Measurements from ENCODE around the gene PARD6B. TPM values are rescaled to one million over a fixed set of nuclear protein-coding genes. Genes with fewer than 3 reads are reported as not detected.

Gene PARD6B, protein sequence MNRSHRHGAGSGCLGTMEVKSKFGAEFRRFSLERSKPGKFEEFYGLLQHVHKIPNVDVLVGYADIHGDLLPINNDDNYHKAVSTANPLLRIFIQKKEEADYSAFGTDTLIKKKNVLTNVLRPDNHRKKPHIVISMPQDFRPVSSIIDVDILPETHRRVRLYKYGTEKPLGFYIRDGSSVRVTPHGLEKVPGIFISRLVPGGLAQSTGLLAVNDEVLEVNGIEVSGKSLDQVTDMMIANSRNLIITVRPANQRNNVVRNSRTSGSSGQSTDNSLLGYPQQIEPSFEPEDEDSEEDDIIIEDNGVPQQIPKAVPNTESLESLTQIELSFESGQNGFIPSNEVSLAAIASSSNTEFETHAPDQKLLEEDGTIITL
- total RNA-seq, result 1 to 10 TPM; 1.2 to 2.6 TPM
- polyA plus RNA-seq, result 1 to 10 TPM in 1 of 2 donors, under 1 TPM in 1; 0.92 to 2.1 TPM
- long read RNA-seq, donor 1, full-length matches to known transcripts, result 1 of 2 reads
- long read RNA-seq, donor 1, partial matches to known transcripts, result 1 of 2 reads
- long read RNA-seq, donor 1, other reads (novel, unspliced or antisense), result 0 of 2 reads
- long read RNA-seq, donor 2, full-length matches to known transcripts, result 1 of 1 reads
- long read RNA-seq, donor 2, partial matches to known transcripts, result 0 of 1 reads
- long read RNA-seq, donor 2, other reads (novel, unspliced or antisense), result 0 of 1 reads

DNA sequence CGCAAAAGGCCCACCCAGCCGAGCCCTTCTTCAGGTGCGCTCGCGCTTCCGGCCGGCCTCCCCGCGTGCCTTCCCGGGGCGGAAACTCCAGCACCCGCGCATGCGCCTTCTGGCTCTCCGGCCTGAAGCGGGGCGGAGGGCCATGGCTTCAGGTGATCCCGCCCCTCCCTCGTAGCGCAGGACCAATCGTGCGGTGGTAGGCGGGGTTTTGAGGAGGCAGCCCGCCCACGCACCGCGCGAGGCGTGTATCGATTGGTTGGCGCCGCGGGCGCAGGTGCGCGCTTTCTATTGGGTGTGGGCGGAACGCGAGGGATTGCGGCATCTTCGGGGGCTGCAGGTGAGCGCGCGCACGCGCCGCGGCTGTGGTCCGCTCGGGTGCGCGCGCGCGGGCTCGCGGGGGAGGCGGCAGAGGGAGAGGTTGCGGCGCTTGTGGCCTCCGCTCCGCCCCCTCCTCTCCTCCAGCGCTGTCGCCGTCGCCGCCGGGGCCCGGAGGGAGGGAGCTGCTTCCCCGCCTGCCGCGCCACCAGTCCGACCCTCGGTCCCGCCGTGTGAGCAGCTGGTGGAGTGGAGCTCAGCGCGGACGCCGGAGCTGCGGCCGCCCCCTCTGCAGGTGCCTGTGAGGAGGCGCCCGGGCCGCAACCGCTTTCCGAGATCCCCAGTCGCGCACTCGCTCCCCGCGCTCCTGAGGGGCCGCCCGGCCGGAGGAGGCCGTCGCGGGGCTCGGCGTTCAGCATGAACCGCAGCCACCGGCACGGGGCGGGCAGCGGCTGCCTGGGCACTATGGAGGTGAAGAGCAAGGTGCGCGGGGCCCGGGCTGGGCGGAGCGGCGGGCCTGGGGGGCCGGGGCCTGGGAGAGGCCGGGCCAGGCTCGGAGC lies at the start of gene PARD6B:
Gene PARD6B, plus strand, starts transcription at position 526 of the 875 bp plus-strand sequence. Its CDS starts 207 bp downstream, at position 733.
- DNase-seq (peak; percentile 96 to 97), ATAC-seq (ENCODE audit: low FRiP score) (peak; percentile 95)
- H3K9me3 ChIP-seq (ENCODE audit: control insufficient read depth, low read length), result no peaks in the 10 kb centered on the region
- H3K4me3 ChIP-seq (ENCODE audit: low read length in 2 of 2), result peak within 1 kb of the TSS; percentile 64 to 73
- 1% methylated on average over 97 to 114 of the region's 114 CpGs for WGBS, 2 donors
- H3K4me1 ChIP-seq (ENCODE audit: control insufficient read depth in 1 of 2, insufficient read depth in 2 of 2, low read length in 2 of 2), result no peaks in the 10 kb centered on the region
- peak within 1 kb of the TSS in 1 of 2 donors; percentile 58 for H3K27ac ChIP-seq (ENCODE audit: low read depth in 1 of 2, low read length in 2 of 2)
- no peaks in the 10 kb centered on the region for H3K27me3 ChIP-seq (ENCODE audit: control insufficient read depth in 1 of 2, insufficient read depth in 2 of 2, low read length in 1 of 2)
- H3K36me3 ChIP-seq (ENCODE audit: control insufficient read depth in 1 of 2, insufficient read depth in 2 of 2, low read length in 1 of 2), result no peaks in the 10 kb centered on the region
- intact Hi-C loops (cut with DNase I), result loop anchor here in 1 of 2 donors (5.0 kb wide), 1 partner anchor 84 kb away; no protein-coding TSS in a partner anchor

DNA sequence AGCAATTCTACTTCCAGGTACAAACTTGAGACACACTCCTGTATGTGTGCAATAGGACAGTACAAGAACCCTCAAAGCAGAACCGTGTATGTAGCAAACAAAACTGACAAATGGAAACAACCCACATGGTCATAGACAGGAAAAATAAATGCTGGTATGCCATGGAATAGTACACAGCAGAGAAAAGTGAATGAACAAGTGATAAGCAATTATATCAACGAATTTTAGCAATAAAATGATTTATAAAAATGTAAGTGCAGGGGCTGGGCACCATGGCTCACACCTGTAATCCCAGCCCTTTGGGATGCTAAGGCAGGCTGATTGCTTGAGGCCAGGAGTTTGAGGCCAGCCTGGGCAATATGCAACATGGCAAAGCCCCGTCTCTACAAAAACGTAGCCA lies 49.3 kb upstream of the PARD6B start:
- Histone ChIP-seq H3K4me3 (ENCODE audit: low read length in 2 of 2) (no peak overlapping the region), H3K27ac (ENCODE audit: low read depth in 1 of 2, low read length in 2 of 2) (no peak overlapping the region), H3K27me3 (ENCODE audit: control insufficient read depth in 1 of 2, insufficient read depth in 2 of 2, low read length in 1 of 2) (no peaks in the 10 kb centered on the region), H3K9me3 (ENCODE audit: control insufficient read depth, low read length) (no peaks in the 10 kb centered on the region), H3K36me3 (ENCODE audit: control insufficient read depth in 1 of 2, insufficient read depth in 2 of 2, low read length in 1 of 2) (no peaks in the 10 kb centered on the region), H3K4me1 (ENCODE audit: control insufficient read depth in 1 of 2, insufficient read depth in 2 of 2, low read length in 2 of 2) (no peaks in the 10 kb centered on the region)
- 80 to 88% methylated on average over 4 of the region's 4 CpGs for WGBS, 2 donors
- intact Hi-C loops (cut with DNase I), result no loop called here
- ATAC-seq (ENCODE audit: low FRiP score), result no peak
- no peak for DNase-seq

- Histone ChIP-seq H3K4me1 (ENCODE audit: control insufficient read depth in 1 of 2, insufficient read depth in 2 of 2, low read length in 2 of 2) (no peaks in the 10 kb centered on the region), H3K9me3 (ENCODE audit: control insufficient read depth, low read length) (no peaks in the 10 kb centered on the region), H3K27ac (ENCODE audit: low read depth in 1 of 2, low read length in 2 of 2) (no peak overlapping the region), H3K36me3 (ENCODE audit: control insufficient read depth in 1 of 2, insufficient read depth in 2 of 2, low read length in 1 of 2) (no peaks in the 10 kb centered on the region), H3K27me3 (ENCODE audit: control insufficient read depth in 1 of 2, insufficient read depth in 2 of 2, low read length in 1 of 2) (no peaks in the 10 kb centered on the region), H3K4me3 (ENCODE audit: low read length in 2 of 2) (no peak overlapping the region)
- intact Hi-C loops (cut with DNase I), result no loop called here
- ATAC-seq (ENCODE audit: low FRiP score) (no peak), DNase-seq (no peak)
- WGBS, 2 donors, result 77 to 81% methylated on average over 8 of the region's 8 CpGs
These were observed 48.3 kb upstream of the PARD6B start for GRCh38 chr20:50682947-50683530.

DNA sequence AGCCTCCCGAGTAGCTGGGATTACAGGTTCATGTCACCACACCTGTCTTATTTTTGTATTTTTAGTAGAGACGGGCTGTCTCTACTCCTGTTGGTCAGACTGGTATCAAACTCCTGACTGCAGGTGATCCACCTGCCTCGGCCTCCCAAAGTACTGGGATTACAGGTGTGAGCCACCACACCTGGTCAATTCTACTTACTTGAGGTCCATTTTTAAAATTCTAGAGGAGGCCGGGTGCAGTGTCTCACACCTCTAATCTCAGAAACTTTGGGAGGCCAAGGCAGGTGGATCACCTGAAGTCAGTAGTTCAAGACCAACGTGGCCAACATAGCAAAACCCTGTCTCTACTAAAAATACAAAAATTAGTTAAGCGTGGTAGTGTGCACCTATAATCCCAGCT lies 47.8 kb upstream of the PARD6B start:
- no peaks in the 10 kb centered on the region for H3K4me1 ChIP-seq (ENCODE audit: control insufficient read depth in 1 of 2, insufficient read depth in 2 of 2, low read length in 2 of 2)
- DNase-seq (no peak), ATAC-seq (ENCODE audit: low FRiP score) (no peak)
- H3K9me3 ChIP-seq (ENCODE audit: control insufficient read depth, low read length), result no peaks in the 10 kb centered on the region
- intact Hi-C loops (cut with DNase I), result no loop called here
- H3K4me3 ChIP-seq (ENCODE audit: low read length in 2 of 2), result no peak overlapping the region
- H3K27ac ChIP-seq (ENCODE audit: low read depth in 1 of 2, low read length in 2 of 2), result no peak overlapping the region
- no peaks in the 10 kb centered on the region for H3K36me3 ChIP-seq (ENCODE audit: control insufficient read depth in 1 of 2, insufficient read depth in 2 of 2, low read length in 1 of 2)
- 93 to 94% methylated on average over 6 of the region's 6 CpGs for WGBS, 2 donors
- no peaks in the 10 kb centered on the region for H3K27me3 ChIP-seq (ENCODE audit: control insufficient read depth in 1 of 2, insufficient read depth in 2 of 2, low read length in 1 of 2)

DNA sequence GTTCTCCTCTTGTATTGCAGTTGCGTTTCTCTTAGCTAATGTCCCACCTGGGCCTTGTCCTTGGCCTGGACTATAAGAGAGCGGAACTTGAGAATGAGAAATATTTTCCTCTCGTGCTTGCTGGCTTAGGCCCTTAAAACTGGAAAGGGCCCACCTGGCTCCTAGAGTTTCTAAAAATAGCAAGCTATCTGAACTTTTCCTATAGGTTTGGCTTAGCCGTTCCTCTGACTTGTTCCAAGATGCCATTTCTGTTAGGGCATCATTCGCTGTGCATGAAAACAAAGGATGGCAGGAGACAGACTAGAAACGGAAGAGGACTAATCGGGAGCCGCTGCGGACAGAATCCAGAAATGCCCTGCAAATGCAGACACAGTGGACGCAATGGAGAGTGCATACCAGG lies 44.6 kb upstream of the PARD6B start:
- H3K27me3 ChIP-seq (ENCODE audit: control insufficient read depth in 1 of 2, insufficient read depth in 2 of 2, low read length in 1 of 2), result no peaks in the 10 kb centered on the region
- no peak overlapping the region for H3K4me3 ChIP-seq (ENCODE audit: low read length in 2 of 2)
- DNase-seq (no peak), ATAC-seq (ENCODE audit: low FRiP score) (no peak)
- H3K36me3 ChIP-seq (ENCODE audit: control insufficient read depth in 1 of 2, insufficient read depth in 2 of 2, low read length in 1 of 2), result no peaks in the 10 kb centered on the region
- H3K4me1 ChIP-seq (ENCODE audit: control insufficient read depth in 1 of 2, insufficient read depth in 2 of 2, low read length in 2 of 2), result no peaks in the 10 kb centered on the region
- 25 to 34% methylated on average over 10 of the region's 10 CpGs for WGBS, 2 donors
- H3K27ac ChIP-seq (ENCODE audit: low read depth in 1 of 2, low read length in 2 of 2), result no peak overlapping the region
- intact Hi-C loops (cut with DNase I), result no loop called here
- no peaks in the 10 kb centered on the region for H3K9me3 ChIP-seq (ENCODE audit: control insufficient read depth, low read length)

GRCh38 chr20:50688256-50688975 lies 43.0 kb upstream of the PARD6B start:
- H3K27ac ChIP-seq (ENCODE audit: low read depth in 1 of 2, low read length in 2 of 2), result no peak overlapping the region
- H3K9me3 ChIP-seq (ENCODE audit: control insufficient read depth, low read length), result no peaks in the 10 kb centered on the region
- no peaks in the 10 kb centered on the region for H3K27me3 ChIP-seq (ENCODE audit: control insufficient read depth in 1 of 2, insufficient read depth in 2 of 2, low read length in 1 of 2)
- ATAC-seq (ENCODE audit: low FRiP score) (no peak), DNase-seq (no peak)
- H3K4me1 ChIP-seq (ENCODE audit: control insufficient read depth in 1 of 2, insufficient read depth in 2 of 2, low read length in 2 of 2), result no peaks in the 10 kb centered on the region
- 94 to 95% methylated on average over 8 of the region's 8 CpGs for WGBS, 2 donors
- no peak overlapping the region for H3K4me3 ChIP-seq (ENCODE audit: low read length in 2 of 2)
- intact Hi-C loops (cut with DNase I), result no loop called here
- H3K36me3 ChIP-seq (ENCODE audit: control insufficient read depth in 1 of 2, insufficient read depth in 2 of 2, low read length in 1 of 2), result no peaks in the 10 kb centered on the region

DNA sequence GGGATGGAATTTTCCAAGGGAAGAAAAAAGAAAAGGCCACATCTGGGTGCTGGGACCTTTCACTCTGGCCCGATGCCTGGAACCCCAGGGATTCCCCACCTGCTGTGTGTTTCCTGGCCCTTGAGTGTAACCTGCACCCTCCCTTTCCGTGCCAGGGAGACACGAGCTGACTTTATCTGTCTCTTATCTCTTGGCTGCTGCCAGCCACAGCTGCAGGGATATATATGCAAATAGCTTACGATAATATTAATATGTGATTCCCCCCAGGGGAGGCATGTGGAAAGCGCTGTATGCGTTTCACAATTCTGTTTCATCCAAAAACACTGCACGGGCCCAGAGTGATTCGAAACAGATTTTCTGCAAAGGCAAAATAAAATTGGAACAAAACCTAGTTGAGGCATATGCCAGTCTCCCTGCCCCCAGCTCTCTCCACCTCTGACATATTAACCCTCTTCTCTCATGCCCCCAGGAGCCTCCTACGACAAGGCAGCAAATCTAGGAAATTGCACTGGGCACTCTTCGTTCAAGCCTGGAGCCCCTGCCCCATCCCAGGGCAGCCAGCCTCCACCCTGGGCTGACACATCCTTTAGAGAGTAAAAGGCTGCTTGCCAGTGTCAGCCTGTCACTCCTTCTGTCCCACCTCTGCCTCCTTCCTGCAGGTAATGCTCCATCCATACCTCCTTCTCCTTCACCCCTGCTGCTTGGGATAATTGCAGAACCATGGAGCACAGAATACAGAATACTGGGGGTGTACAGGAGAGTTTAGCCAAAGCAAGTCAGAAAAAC lies 41.3 kb upstream of the PARD6B start:
- no peak for DNase-seq
- no peaks in the 10 kb centered on the region for H3K9me3 ChIP-seq (ENCODE audit: control insufficient read depth, low read length)
- no peaks in the 10 kb centered on the region for H3K4me1 ChIP-seq (ENCODE audit: control insufficient read depth in 1 of 2, insufficient read depth in 2 of 2, low read length in 2 of 2)
- ATAC-seq (ENCODE audit: low FRiP score), result no peak
- intact Hi-C loops (cut with DNase I), result no loop called here
- no peaks in the 10 kb centered on the region for H3K36me3 ChIP-seq (ENCODE audit: control insufficient read depth in 1 of 2, insufficient read depth in 2 of 2, low read length in 1 of 2)
- 76 to 77% methylated on average over 10 of the region's 10 CpGs for WGBS, 2 donors
- no peaks in the 10 kb centered on the region for H3K27me3 ChIP-seq (ENCODE audit: control insufficient read depth in 1 of 2, insufficient read depth in 2 of 2, low read length in 1 of 2)
- H3K4me3 ChIP-seq (ENCODE audit: low read length in 2 of 2), result no peak overlapping the region
- no peak overlapping the region for H3K27ac ChIP-seq (ENCODE audit: low read depth in 1 of 2, low read length in 2 of 2)

Measured in aorta (tissue), 5 donors.